ENCODE measurements around the gene SNX30. TPM values are rescaled to one million over a fixed set of nuclear protein-coding genes. Genes with fewer than 3 reads are reported as not detected.

The SNX30 gene
- total RNA-seq, 1 donor from 2014 or later: 10.7 TPM

DNA sequence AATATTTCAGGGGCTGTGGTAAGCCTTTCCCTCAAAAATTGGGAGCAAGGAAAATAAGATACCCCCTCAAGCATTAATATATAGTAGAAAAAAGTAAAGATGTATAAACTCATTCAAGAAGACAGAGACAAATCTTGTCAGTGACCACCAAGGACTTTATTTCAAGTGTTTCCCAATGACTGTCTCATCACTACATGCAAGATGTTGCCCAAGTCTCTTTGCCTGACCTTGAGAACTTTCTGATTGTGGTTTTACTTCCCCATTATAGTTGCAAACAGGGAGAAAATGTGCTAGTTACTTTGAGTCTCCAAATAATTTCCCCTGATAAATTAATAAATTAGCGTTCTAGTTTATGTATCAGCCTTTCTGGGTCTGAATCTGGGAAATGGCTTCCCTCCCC is 144.1 kb downstream of the SNX30 start:
- no peak for ATAC-seq
- intact Hi-C loops (cut with DNase I): no loop called here
- DNase-seq (ENCODE audit: low spot score): no peak

DNA sequence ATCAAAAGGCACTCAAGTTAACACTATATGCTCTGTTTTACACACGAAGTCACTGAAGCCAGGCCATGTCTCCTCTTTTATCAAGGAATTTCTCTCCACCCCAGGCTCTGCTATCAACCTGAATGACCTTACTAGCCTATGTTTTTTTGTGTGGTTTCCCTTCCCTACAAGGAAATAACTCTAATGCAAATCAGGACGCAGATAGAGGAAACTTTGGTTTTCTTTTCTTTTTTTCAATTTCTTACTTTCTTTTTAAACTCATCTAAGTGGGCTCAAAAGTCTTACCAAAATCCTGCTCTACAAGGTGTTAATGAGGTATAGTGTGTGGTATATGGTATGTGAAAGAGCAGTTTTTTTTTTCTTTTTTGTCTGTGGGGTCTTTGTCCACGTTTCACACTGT is 145.6 kb downstream of the SNX30 start:
- DNase-seq (ENCODE audit: low spot score) (no peak), ATAC-seq (no peak)
- intact Hi-C loops (cut with DNase I): loop anchor here (2.0 kb wide), 1 partner anchor 43 kb away; no protein-coding TSS in a partner anchor

DNA sequence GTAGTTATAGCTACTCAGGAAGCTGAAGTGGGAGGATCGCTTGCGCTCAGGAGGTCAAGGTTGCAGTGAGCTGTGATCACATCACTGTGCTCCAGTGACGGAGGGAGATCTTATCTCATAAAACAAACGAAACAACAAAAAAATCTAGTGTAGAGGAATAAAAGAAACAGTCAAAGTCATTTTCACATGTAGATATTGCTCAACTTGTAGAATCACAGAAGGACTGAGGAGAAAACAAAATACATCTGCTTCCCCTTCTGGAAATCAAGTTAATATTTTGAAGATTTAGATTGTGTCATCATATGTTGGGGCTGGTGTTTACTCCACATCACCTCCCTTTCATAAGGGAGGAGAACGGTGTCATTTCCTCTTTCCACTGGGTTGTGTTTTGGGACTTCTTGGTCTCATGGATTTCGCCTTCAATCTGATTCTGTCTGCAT is 148.3 kb downstream of the SNX30 start:
- intact Hi-C loops (cut with DNase I): no loop called here
- ATAC-seq (peak; percentile 20), DNase-seq (ENCODE audit: low spot score) (no peak)

DNA sequence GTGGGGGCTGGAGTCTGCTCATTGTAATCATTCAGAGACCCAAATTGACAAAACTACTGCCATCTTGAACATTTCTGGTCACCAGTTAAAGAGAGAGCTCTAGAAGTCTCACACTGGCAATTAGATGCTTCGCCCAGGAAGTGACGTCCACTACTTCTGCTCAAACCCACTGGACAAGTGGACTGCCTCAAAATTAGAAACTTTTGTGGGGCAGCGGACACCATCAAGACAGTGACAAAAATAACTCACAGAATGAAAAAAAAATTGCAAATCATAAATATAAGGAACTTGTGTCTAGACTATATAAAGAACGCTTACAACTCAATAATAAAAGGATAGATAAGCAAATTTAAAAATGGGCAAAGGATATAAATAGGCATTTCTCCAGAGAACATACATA is 149.9 kb downstream of the SNX30 start:
- ATAC-seq (peak; percentile 41), DNase-seq (ENCODE audit: low spot score) (no peak)
- intact Hi-C loops (cut with DNase I): loop anchor here (10.0 kb wide), 1 partner anchor 764 kb away; no protein-coding TSS in a partner anchor

DNA sequence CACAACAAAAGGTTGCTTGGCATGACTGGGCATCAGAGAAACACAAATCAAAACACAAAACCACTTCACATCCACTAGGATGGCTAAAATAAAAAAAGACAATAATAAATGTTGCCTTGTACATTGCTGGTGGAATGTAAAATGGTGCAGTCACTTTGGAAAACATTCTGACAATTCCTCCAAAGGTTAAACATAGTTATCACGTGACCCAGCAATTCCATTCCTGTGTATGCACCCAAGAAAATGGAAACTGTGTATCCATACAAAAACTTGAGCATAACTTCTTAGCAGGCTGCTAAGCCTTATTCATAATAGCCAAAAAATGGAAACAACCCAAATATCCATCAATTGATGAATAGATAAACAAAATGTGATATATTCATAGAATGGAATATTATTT is 150.3 kb downstream of the SNX30 start:
- DNase-seq (ENCODE audit: low spot score) (no peak), ATAC-seq (no peak)
- intact Hi-C loops (cut with DNase I): loop anchor here (10.0 kb wide), 1 partner anchor 764 kb away; no protein-coding TSS in a partner anchor

DNA sequence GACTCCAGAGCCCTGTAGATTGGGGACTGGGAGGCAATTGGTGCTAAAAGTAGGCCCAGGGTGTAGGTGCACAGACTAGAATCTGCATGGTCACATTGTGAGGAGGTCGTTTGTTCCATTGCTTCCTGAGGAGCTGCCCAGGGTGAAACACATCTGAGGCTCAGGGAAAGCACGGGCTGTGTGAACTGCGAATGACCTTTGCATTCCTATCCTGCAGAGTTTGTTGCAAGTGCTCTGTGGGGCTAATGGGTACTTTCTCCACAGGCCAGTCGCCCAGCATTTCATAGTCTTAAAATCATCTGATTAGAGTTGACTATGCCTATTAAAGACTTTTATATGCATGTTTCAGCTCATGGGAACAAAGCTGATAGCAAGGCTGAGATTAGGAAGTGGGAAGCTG is 154.5 kb downstream of the SNX30 start:
- no peak for DNase-seq (ENCODE audit: low spot score)
- intact Hi-C loops (cut with DNase I): loop anchor here (10.0 kb wide), 1 partner anchor 760 kb away; no protein-coding TSS in a partner anchor
- ATAC-seq: no peak

DNA sequence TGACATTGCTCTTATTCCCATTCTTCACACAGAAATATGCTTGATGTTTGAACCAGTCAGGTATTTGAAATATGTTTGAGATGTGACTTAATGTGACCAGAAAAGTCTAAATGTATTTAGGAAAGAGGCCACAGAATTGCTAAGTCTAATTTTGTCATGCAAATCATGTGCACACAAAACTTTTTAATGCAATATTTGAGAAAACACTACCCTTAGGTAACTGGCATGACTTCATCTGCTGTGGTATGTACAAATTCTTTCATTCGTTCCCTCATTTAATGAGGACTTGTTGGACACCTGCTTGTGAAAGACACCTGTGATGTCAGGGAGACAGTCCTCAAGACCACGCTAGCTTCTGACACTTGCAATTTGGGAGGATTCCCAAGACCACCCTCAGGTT is 161.2 kb downstream of the SNX30 start:
- DNase-seq (ENCODE audit: low spot score) (no peak), ATAC-seq (no peak)
- intact Hi-C loops (cut with DNase I): no loop called here

DNA sequence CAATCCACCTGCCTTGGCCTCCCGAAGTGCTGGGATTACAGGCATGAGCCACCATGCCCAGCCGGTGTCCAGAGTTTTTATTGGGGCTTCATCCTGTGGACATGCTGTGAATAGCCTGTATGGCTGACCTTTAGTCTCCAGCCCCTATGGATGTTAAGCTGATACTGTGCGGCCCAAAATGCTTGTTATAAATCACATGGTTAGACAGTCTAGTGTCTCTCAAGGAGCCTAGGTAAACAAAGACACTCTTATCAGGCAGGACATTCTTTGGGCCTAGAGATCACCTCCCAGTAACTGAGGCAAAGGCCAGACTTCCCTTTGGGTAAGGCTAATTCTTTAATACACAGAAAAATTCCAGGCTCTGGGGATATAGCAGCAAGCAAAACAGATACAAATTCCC is 162.1 kb downstream of the SNX30 start:
- intact Hi-C loops (cut with DNase I): no loop called here
- no peak for DNase-seq (ENCODE audit: low spot score)
- ATAC-seq: no peak

DNA sequence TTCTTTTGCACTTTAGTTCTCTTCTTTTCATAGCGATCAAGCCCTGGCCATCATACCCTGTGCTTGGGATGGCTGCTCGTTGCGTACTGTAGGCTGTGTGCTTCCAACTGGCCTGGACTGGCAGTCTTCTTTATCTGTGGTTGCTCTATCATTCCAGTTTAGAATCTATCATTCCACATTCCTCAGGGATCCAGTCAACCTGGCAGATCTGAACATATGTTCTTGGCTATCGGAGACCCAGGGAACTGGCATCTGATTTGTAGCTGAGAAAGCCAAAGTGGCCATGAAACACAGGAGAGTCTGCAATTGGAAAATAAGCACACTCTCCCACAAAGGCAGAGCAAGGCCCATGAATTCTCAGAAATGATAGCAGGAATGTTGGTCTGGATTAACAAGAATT is 162.8 kb downstream of the SNX30 start:
- intact Hi-C loops (cut with DNase I): no loop called here
- ATAC-seq: no peak
- DNase-seq (ENCODE audit: low spot score): no peak

DNA sequence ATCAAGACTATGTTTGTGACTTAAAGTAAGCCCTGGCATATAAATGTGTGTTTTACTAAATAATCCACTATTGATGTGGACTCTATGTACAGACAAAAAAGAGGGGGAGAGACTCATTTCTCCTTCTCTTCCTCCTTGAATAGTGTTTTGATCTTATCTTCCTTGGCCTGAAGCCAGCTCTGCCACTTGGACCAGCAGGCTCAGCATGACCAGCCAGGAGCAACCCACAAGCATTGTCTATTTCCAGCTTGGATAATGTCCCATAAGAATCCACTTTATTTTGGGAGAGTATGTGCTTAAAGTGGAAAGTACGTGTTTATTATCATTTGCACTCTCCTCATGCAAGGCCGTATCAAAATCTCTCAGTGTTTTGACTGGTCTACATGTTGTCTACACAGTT is 164.0 kb downstream of the SNX30 start:
- intact Hi-C loops (cut with DNase I): no loop called here
- DNase-seq (ENCODE audit: low spot score) (no peak), ATAC-seq (no peak)

DNA sequence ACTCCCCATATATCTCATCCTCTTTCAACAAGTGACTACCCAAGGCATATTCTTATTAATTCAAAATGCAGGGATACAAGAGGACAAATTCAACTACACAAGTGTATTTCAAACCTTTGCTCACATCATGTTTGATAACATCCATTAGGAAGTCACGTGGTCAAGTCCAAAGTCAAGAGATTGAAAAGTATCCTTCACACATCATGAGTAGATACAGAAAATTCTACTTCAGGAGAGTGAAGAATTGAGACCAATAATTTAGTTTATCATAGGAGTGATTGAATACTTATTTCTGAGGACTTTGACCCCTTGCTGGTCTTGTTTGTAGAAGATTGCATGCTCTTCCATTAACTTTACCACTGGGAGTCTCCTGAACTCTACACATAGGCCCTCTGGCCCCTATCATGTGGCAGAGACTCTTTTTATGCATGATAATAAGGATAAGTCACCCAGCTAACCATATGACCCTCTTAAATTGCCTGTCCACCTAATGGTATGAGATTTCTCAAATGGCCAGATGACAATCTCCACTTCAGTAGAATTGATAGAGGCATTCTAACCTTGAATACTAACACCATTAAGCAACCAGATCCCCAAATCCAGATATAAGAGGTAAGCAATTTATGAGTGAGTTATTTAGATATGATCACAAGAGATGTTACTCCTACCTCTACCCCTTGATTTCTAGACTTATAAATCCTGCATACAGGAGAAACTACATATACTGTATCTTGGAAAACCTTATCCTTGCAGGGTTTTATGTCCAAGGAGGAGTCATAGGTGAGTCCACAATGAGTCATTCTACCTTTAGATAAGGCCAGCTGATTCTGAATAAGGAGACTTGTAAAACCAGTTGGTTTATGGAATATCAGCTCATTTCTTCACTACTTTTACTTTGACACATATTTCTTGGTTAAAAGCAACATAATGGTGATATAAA is 166.8 kb downstream of the SNX30 start:
- no peak for DNase-seq (ENCODE audit: low spot score)
- intact Hi-C loops (cut with DNase I): no loop called here
- ATAC-seq: no peak

DNA sequence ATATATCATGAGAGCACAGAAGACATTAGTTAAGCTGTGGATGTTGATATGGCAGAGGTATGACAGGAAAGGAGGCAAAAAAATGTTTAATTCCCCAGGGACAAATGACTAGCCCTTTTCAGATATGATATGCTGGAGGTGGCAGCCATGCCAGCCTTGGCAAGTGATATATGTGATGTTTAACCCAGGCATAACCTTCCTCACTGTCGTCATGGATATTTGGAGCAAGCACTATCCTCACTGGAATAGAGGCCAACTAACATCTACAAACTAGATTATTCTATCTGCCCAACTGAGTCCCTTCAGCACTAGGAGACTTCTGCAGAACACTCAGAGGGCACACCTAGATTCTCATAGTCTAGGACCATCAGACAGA is 167.4 kb downstream of the SNX30 start:
- intact Hi-C loops (cut with DNase I): no loop called here
- no peak for ATAC-seq
- no peak for DNase-seq (ENCODE audit: low spot score)

DNA sequence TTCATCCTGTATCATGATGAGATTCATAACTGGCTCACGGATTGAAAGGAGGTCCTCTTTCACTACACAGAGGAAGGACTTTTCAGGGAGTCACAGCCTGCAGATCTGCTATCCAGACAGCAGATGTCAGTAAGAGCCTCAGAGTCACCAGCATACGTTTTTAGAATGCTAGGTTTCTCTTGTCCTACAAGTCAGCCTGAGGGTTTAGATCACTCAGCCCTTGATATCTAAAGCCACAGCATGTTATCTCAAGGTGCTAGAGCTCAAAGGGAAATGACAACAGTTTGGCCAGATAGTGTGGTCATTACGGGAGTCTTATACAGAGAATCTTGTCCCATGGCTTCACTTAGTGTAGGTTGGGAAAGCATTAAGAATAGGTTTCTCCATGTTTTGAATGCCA is 171.0 kb downstream of the SNX30 start:
- no peak for DNase-seq (ENCODE audit: low spot score)
- intact Hi-C loops (cut with DNase I): no loop called here
- no peak for ATAC-seq

Other genes starting within 250 kb of the SNX30 start
- 23.5 TPM for gene INIP, start 32.6 kb upstream of the SNX30 start, total RNA-seq
- gene SLC46A2, start 140.1 kb downstream of the SNX30 start, total RNA-seq: 0.27 TPM